Raji (cell line): ENCODE results near the gene ETV7.

ENCODE experiments used
- POLR2A ChIP-seq: IDR thresholded peaks from 2 replicates; pipeline ENCODE4 v1.6.1; 2011; ENCODE audit warnings: low read depth, low read length, control low read depth; ENCODE audit not compliant: insufficient read depth

The ETV7 gene

GRCh38 chr6:36323062-36323461, 64.4 kb downstream of the ETV7 start:
- no peak for TF ChIP-seq POLR2A

- no peak for TF ChIP-seq POLR2A
These were observed 64.9 kb downstream of the ETV7 start for GRCh38 chr6:36322591-36322990.

- no peak for TF ChIP-seq POLR2A
These were observed 67.0 kb downstream of the ETV7 start for GRCh38 chr6:36320475-36320874.

- TF ChIP-seq POLR2A = no peak
These were observed 67.6 kb downstream of the ETV7 start for GRCh38 chr6:36319821-36320220.

GRCh38 chr6:36319436-36319762, 68.1 kb downstream of the ETV7 start:
- no peak for TF ChIP-seq POLR2A

- no peak for TF ChIP-seq POLR2A
These were observed 68.6 kb downstream of the ETV7 start for GRCh38 chr6:36318690-36319435.

GRCh38 chr6:36317623-36318022, 69.8 kb downstream of the ETV7 start:
- no peak for TF ChIP-seq POLR2A
